Caco-2 (cell line): Measurements from ENCODE around the gene CDK15. TPM values are rescaled to one million over a fixed set of nuclear protein-coding genes. Genes with fewer than 3 reads are reported as not detected.

Experiments
- BruUV-seq: library from RNA; stranded (reverse); fragments of 400-500 nt; replicated peaks from 2 replicates; lab custom pipeline; 2021; lab: Mats Ljungman, UMichigan
- CTCF ChIA-PET: fragments of 300-600 bp; sonication (Branson Sonifier 250); formaldehyde crosslinking; loops from one replicate; lab custom pipeline; 2022; ENCODE audit warnings: antibody characterized with exemption; lab: Charles Lee
- POLR2A ChIA-PET: fragments of 300-600 bp; sonication (Branson Sonifier 250); formaldehyde crosslinking; loops from one replicate; lab custom pipeline; 2022; ENCODE audit warnings: antibody characterized with exemption; lab: Charles Lee
- DNase-seq, 2 experiments: peaks; one replicate each; pipeline versions ENCODE4 v3.0.0 to v3.0.0-alpha.2; 2020 to 2022
- H3K27me3 ChIP-seq: replicated peaks from 2 replicates; pipeline ENCODE4 v1.6.0; 2011; ENCODE audit warnings: low read length; ENCODE audit not compliant: control insufficient read depth, insufficient read depth
- H3K36me3 ChIP-seq: 2 replicates; pipeline ENCODE4 v1.5.1; 2011; ENCODE audit warnings: low read length; ENCODE audit not compliant: control insufficient read depth, insufficient read depth
- H3K4me1 ChIP-seq: fragments of 250-450 bp; sonication (Bioruptor Pico); 2 replicates; pipeline ENCODE4 v1.5.1; 2020; ENCODE audit warnings: mild to moderate bottlenecking
- H3K4me3 ChIP-seq: 2 replicates; pipeline ENCODE4 v1.5.1; 2011; ENCODE audit warnings: low read depth, mild to moderate bottlenecking, control low read depth, low read length
- H3K9me3 ChIP-seq: fragments of 250-450 bp; sonication (Bioruptor Pico); 2 replicates; pipeline ENCODE4 v1.5.1; 2020; ENCODE audit warnings: mild to moderate bottlenecking, moderate library complexity
- H3K27ac Mint-ChIP-seq: one replicate; pipeline ENCODE4 v1.8.0; 2022; ENCODE audit warnings: mixed read lengths; ENCODE audit not compliant: unreplicated experiment
- H3K27me3 Mint-ChIP-seq: one replicate; pipeline ENCODE4 v1.8.0; 2022; ENCODE audit warnings: mixed read lengths; ENCODE audit not compliant: insufficient read depth, unreplicated experiment
- H3K36me3 Mint-ChIP-seq: one replicate; pipeline ENCODE4 v1.8.0; 2022; ENCODE audit warnings: mild to moderate bottlenecking, mixed read lengths; ENCODE audit not compliant: insufficient read depth, unreplicated experiment
- H3K4me1 Mint-ChIP-seq: one replicate; pipeline ENCODE4 v1.8.0; 2022; ENCODE audit warnings: low read depth, mixed read lengths; ENCODE audit not compliant: unreplicated experiment
- H3K4me3 Mint-ChIP-seq: one replicate; pipeline ENCODE4 v1.8.0; 2022; ENCODE audit warnings: mild to moderate bottlenecking, moderate library complexity, mixed read lengths; ENCODE audit not compliant: unreplicated experiment
- H3K9me3 Mint-ChIP-seq: one replicate; pipeline ENCODE4 v1.8.0; 2022; ENCODE audit warnings: mixed read lengths; ENCODE audit not compliant: unreplicated experiment
- CTCF ChIP-seq, 2 experiments: fragments of 200-600 bp in 1 of 2; IDR thresholded peaks; 1 replicate in 1 of 2; 2 replicates in 1 of 2; pipeline versions ENCODE4 v1.5.1 to v1.8.0; 2011 to 2022; ENCODE audit warnings: antibody characterized with exemption in 1 of 2, control low read depth in 1 of 2, inconsistent platforms in 1 of 2, low read depth in 1 of 2, low read length in 1 of 2, mild to moderate bottlenecking in 1 of 2, moderate library complexity in 1 of 2; ENCODE audit not compliant: insufficient read depth in 1 of 2, severe bottlenecking in 1 of 2, unreplicated experiment in 1 of 2
- intact Hi-C: fragments of 100-400 bp; cut with micrococcal nuclease; formaldehyde crosslinking; loops from one replicate; pipeline ENCODE4 v1.10.0; 2022; ENCODE audit not compliant: unreplicated experiment
- total RNA-seq: library from RNA; stranded (reverse); gene quantifications from 2 replicates; pipeline ENCODE4 v1.2.3, GENCODE V29; 2022

CDK15 gene
- total RNA-seq, 1 experiment from 2014 or later: not detected

- no peaks in the 10 kb centered on the region for H3K9me3 ChIP-seq
- ChIA-PET CTCF (no interaction called here), POLR2A (no interaction called here)
- no peak overlapping the region for H3K4me3 ChIP-seq
- Mint-ChIP-seq H3K36me3 (no peaks in the 10 kb centered on the region), H3K9me3 (no peaks in the 10 kb centered on the region), H3K4me1 (no peaks in the 10 kb centered on the region), H3K27me3 (no peaks in the 10 kb centered on the region), H3K27ac (no peak overlapping the region), H3K4me3 (no peak overlapping the region)
- intact Hi-C loops: no loop called here
- no peaks in the 10 kb centered on the region for H3K4me1 ChIP-seq
- BruUV-seq: no TSS peak
- H3K36me3 ChIP-seq: no peaks in the 10 kb centered on the region
- H3K27me3 ChIP-seq: no peaks in the 10 kb centered on the region
- no peak for TF ChIP-seq CTCF (IDR thresholded peaks at IDR 0.05; ENCODE audit: insufficient read depth in 1 of 2, low read depth in 1 of 2, low read length in 1 of 2, severe bottlenecking in 1 of 2, unreplicated experiment in 1 of 2)
- DNase-seq: no peak
These were observed 48.0 kb downstream of the CDK15 start for GRCh38 chr2:201854221-201854801.

DNA sequence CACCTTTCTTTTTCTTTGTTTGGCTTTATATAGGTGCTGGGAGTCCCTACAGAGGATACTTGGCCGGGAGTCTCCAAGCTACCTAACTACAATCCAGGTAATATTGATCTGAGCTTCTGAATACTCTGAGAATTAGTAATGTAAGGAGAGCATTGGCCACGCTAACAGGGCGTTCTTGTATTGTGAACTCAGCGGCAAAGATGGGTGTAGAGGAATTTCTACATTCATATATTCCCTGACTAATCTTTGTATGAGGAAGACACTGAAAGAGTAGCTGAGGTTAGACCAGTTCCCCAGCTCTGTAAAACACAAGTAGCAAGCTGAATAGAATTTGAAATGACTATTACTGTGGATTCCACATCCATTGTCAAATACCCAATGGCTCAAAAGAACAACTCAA is 48.5 kb downstream of the CDK15 start:
- no peak for DNase-seq
- no peak for TF ChIP-seq CTCF (IDR thresholded peaks at IDR 0.05; ENCODE audit: insufficient read depth in 1 of 2, low read depth in 1 of 2, low read length in 1 of 2, severe bottlenecking in 1 of 2, unreplicated experiment in 1 of 2)
- Mint-ChIP-seq H3K9me3 (no peaks in the 10 kb centered on the region), H3K4me1 (no peaks in the 10 kb centered on the region), H3K27me3 (no peaks in the 10 kb centered on the region), H3K27ac (no peak overlapping the region), H3K4me3 (no peak overlapping the region), H3K36me3 (no peaks in the 10 kb centered on the region)
- Histone ChIP-seq H3K9me3 (no peaks in the 10 kb centered on the region), H3K27me3 (no peaks in the 10 kb centered on the region), H3K4me1 (no peaks in the 10 kb centered on the region), H3K36me3 (no peaks in the 10 kb centered on the region), H3K4me3 (no peak overlapping the region)
- intact Hi-C loops: no loop called here
- BruUV-seq: no TSS peak
- POLR2A ChIA-PET: no interaction called here
- CTCF ChIA-PET: interaction anchor here (0.6 kb wide), 1 partner anchor 43 kb away, joined by 3 read pairs; no protein-coding TSS in a partner anchor

DNA sequence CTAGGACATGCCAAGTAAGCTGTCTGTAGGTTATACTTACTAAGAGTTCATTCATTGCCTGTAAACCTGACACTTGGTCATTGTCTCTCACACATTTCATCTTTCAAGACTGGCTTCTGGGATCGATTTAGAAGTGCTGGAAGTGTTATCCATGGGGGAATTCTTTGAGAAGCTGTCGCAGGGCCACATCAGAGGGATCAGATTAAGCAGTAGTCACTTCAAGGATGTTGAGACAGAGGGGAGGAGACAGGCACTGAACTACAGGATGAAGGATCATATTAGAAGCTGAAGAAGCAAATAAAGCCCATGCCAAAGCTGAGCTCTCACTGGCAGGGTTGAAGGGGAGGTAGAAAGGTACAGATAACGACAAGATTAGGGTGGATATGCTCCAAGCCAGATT is 49.0 kb downstream of the CDK15 start:
- intact Hi-C loops: no loop called here
- no peak for DNase-seq
- Mint-ChIP-seq H3K27me3 (no peaks in the 10 kb centered on the region), H3K36me3 (no peaks in the 10 kb centered on the region), H3K9me3 (no peaks in the 10 kb centered on the region), H3K4me3 (no peak overlapping the region), H3K27ac (no peak overlapping the region), H3K4me1 (peaks cover under 1% of the 10 kb centered on the region)
- no TSS peak for BruUV-seq
- H3K4me1 ChIP-seq: no peaks in the 10 kb centered on the region
- ChIA-PET POLR2A (no interaction called here), CTCF (interaction anchor here (0.6 kb wide), 1 partner anchor 42 kb away, joined by 3 read pairs; no protein-coding TSS in a partner anchor)
- TF ChIP-seq CTCF (IDR thresholded peaks at IDR 0.05; ENCODE audit: insufficient read depth in 1 of 2, low read depth in 1 of 2, low read length in 1 of 2, severe bottlenecking in 1 of 2, unreplicated experiment in 1 of 2): no peak
- no peaks in the 10 kb centered on the region for H3K9me3 ChIP-seq
- no peaks in the 10 kb centered on the region for H3K27me3 ChIP-seq
- H3K4me3 ChIP-seq: no peak overlapping the region
- H3K36me3 ChIP-seq: no peaks in the 10 kb centered on the region
